ENCODE measurements around the gene CLN5. TPM values are rescaled to one million over a fixed set of nuclear protein-coding genes. Genes with fewer than 3 reads are reported as not detected.
"Not testable (repeated sequence)": the region's sequence is repeated elsewhere in the genome, so short reads cannot be mapped to it uniquely, and the experiment has no call there.

CLN5 gene
- total RNA-seq, 2 donors from 2014 or later: 18.1 to 30.4 TPM

- intact Hi-C loops (cut with DNase I, micrococcal nuclease): not testable (repeated sequence)
Measured at GRCh38 chr13:77009719-77010118, 17.8 kb downstream of the CLN5 start.

GRCh38 chr13:77013853-77014542, 22.1 kb downstream of the CLN5 start:
- ATAC-seq (peak; percentile 75), DNase-seq (no peak)
- intact Hi-C loops (cut with DNase I, micrococcal nuclease): no loop called here

More at GRCh38 chr13:77009719-77010118, 17.8 kb downstream of the CLN5 start:
- not testable (repeated sequence) for DNase-seq, ATAC-seq

- intact Hi-C loops (cut with DNase I, micrococcal nuclease): no loop called here
- no peak for ATAC-seq
- no peak for DNase-seq
Measured at GRCh38 chr13:77014906-77015685, 23.2 kb downstream of the CLN5 start.

GRCh38 chr13:77016251-77016812, 24.5 kb downstream of the CLN5 start:
- DNase-seq: no peak
- intact Hi-C loops (cut with DNase I, micrococcal nuclease): no loop called here
- ATAC-seq: peak; percentile 58

GRCh38 chr13:77016888-77017623, 25.2 kb downstream of the CLN5 start:
- no peak for ATAC-seq
- intact Hi-C loops (cut with DNase I, micrococcal nuclease): no loop called here

GRCh38 chr13:77019756-77020155, 27.9 kb downstream of the CLN5 start:
- intact Hi-C loops (cut with DNase I, micrococcal nuclease): no loop called here
- DNase-seq (no peak), ATAC-seq (peak; percentile 80)

More at GRCh38 chr13:77016888-77017623, 25.2 kb downstream of the CLN5 start:
- DNase-seq: no peak

- ATAC-seq (no peak), DNase-seq (no peak)
- intact Hi-C loops (cut with DNase I, micrococcal nuclease): no loop called here
Measured at GRCh38 chr13:77022341-77022740, 30.5 kb downstream of the CLN5 start.

- DNase-seq (peak; percentile 93 to 94), ATAC-seq (peak; percentile 88)
- intact Hi-C loops (cut with DNase I, micrococcal nuclease): no loop called here
Measured at GRCh38 chr13:77026255-77026860, 34.5 kb downstream of the CLN5 start.

- peak; percentile 69 for ATAC-seq
- intact Hi-C loops (cut with DNase I, micrococcal nuclease): no loop called here
- DNase-seq: peak; percentile 81 to 85
Measured at GRCh38 chr13:77026861-77027621, 35.2 kb downstream of the CLN5 start, which contains the start of gene FBXL3. TSS of gene FBXL3 (minus strand) at chr13:77027159. CDS start at chr13:77021860, 5,299 bp downstream.

GRCh38 chr13:77028202-77028601, 36.3 kb downstream of the CLN5 start:
- intact Hi-C loops (cut with DNase I, micrococcal nuclease): no loop called here
- DNase-seq (no peak), ATAC-seq (no peak)

GRCh38 chr13:77029436-77029835, 37.6 kb downstream of the CLN5 start:
- no peak for ATAC-seq
- intact Hi-C loops (cut with DNase I, micrococcal nuclease): no loop called here
- DNase-seq: no peak

GRCh38 chr13:77031656-77032243, 39.9 kb downstream of the CLN5 start:
- peak; percentile 33 for ATAC-seq
- DNase-seq: no peak
- intact Hi-C loops (cut with DNase I, micrococcal nuclease): no loop called here

GRCh38 chr13:77033717-77034302, 41.9 kb downstream of the CLN5 start:
- DNase-seq (no peak), ATAC-seq (no peak)
- intact Hi-C loops (cut with DNase I, micrococcal nuclease): no loop called here

GRCh38 chr13:77034881-77035280, 43.0 kb downstream of the CLN5 start:
- no peak for ATAC-seq
- intact Hi-C loops (cut with DNase I, micrococcal nuclease): no loop called here
- no peak for DNase-seq

- no peak for DNase-seq
- no peak for ATAC-seq
- intact Hi-C loops (cut with DNase I, micrococcal nuclease): no loop called here
Measured at GRCh38 chr13:77036279-77036678, 44.4 kb downstream of the CLN5 start.

- intact Hi-C loops (cut with DNase I, micrococcal nuclease): no loop called here
- DNase-seq (no peak), ATAC-seq (peak; percentile 86)
Measured at GRCh38 chr13:77038907-77039480, 47.1 kb downstream of the CLN5 start.

- DNase-seq (no peak), ATAC-seq (no peak)
- intact Hi-C loops (cut with DNase I, micrococcal nuclease): no loop called here
Measured at GRCh38 chr13:77040076-77040475, 48.2 kb downstream of the CLN5 start.

Measured in left colon (tissue), 2 donors.